MM.1S (cell line): Measurements from ENCODE around the gene SORL1.

ENCODE experiments used
- DNase-seq: peaks from one replicate; pipeline ENCODE4 v3.0.0-alpha.2; 2015
- H2AFZ ChIP-seq: fragments of 300-600 bp; sonication (generic); 2 replicates; pipeline ENCODE4 v1.6.0; 2016; ENCODE audit warnings: antibody characterized with exemption, low read length
- H3F3A ChIP-seq: fragments of 300-600 bp; sonication (generic); 2 replicates; pipeline ENCODE4 v1.6.1; 2016; ENCODE audit warnings: mild to moderate bottlenecking, antibody characterized with exemption, low read length, moderate library complexity, mixed read lengths; ENCODE audit not compliant: insufficient read depth
- H3K27ac ChIP-seq: fragments of 300-600 bp; sonication (generic); 2 replicates; pipeline ENCODE4 v1.5.1; 2016; ENCODE audit warnings: mild to moderate bottlenecking, low read length
- H3K27me3 ChIP-seq: fragments of 300-600 bp; sonication (generic); replicated peaks from 2 replicates; pipeline ENCODE4 v1.6.0; 2016; ENCODE audit warnings: low read length; ENCODE audit not compliant: insufficient read depth
- H3K36me3 ChIP-seq: fragments of 300-600 bp; sonication (generic); replicated peaks from 2 replicates; pipeline ENCODE4 v1.6.1; 2016; ENCODE audit warnings: mild to moderate bottlenecking, low read length, mixed read lengths; ENCODE audit not compliant: insufficient read depth
- H3K4me1 ChIP-seq: fragments of 300-600 bp; sonication (generic); 2 replicates; pipeline ENCODE4 v1.6.1; 2016; ENCODE audit warnings: low read length, mixed read lengths
- H3K4me2 ChIP-seq: fragments of 300-600 bp; sonication (generic); 2 replicates; pipeline ENCODE4 v1.6.0; 2016; ENCODE audit warnings: low read depth, low read length
- H3K4me3 ChIP-seq: fragments of 300-600 bp; sonication (generic); 2 replicates; pipeline ENCODE4 v1.5.1; 2016; ENCODE audit warnings: low read length, mixed read lengths
- H3K79me2 ChIP-seq: fragments of 300-600 bp; sonication (generic); 2 replicates; pipeline ENCODE4 v1.6.1; 2016; ENCODE audit warnings: mixed run types, low read length, mixed read lengths
- H3K9ac ChIP-seq: fragments of 300-600 bp; sonication (generic); 2 replicates; pipeline ENCODE4 v1.6.1; 2016; ENCODE audit warnings: low read length, mixed read lengths
- H3K9me2 ChIP-seq: fragments of 300-600 bp; sonication (generic); replicated peaks from 2 replicates; pipeline ENCODE4 v1.6.1; 2016; ENCODE audit warnings: mild to moderate bottlenecking, low read length, mixed read lengths; ENCODE audit not compliant: insufficient read depth
- H3K9me3 ChIP-seq: fragments of 300-600 bp; sonication (generic); replicated peaks from 2 replicates; pipeline ENCODE4 v1.6.1; 2016; ENCODE audit warnings: mild to moderate bottlenecking, low read length, mixed read lengths; ENCODE audit not compliant: insufficient read depth
- H4K20me1 ChIP-seq: fragments of 300-600 bp; sonication (generic); 2 replicates; pipeline ENCODE4 v1.6.1; 2016; ENCODE audit warnings: mild to moderate bottlenecking, low read length, moderate library complexity, mixed read lengths; ENCODE audit not compliant: insufficient read depth
- CTCF ChIP-seq: fragments of 300-600 bp; sonication (generic); IDR thresholded peaks from 2 replicates; pipeline ENCODE4 v1.5.1; 2016; ENCODE audit warnings: antibody characterized with exemption, low read length, mixed read lengths
- EZH2 ChIP-seq: fragments of 300-600 bp; sonication (generic); optimal IDR thresholded peaks from 2 replicates; pipeline ENCODE3; 2017; ENCODE audit warnings: low read depth, mild to moderate bottlenecking, antibody characterized with exemption, low read length, mixed read lengths
- EZH2phosphoT487 ChIP-seq: fragments of 300-600 bp; sonication (generic); IDR thresholded peaks from 2 replicates; pipeline ENCODE4 v1.6.1; 2018; ENCODE audit warnings: antibody characterized with exemption, low read length

SORL1 gene

GRCh38 chr11:121539000-121539399 lies 86.9 kb downstream of the SORL1 start:
- H3K9ac ChIP-seq, result no peak overlapping the region
- H3F3A ChIP-seq, result no peaks in the 10 kb centered on the region
- no peaks in the 10 kb centered on the region for H3K27me3 ChIP-seq
- H3K79me2 ChIP-seq, result no peaks in the 10 kb centered on the region
- no peak overlapping the region for H2AFZ ChIP-seq
- H4K20me1 ChIP-seq, result no peaks in the 10 kb centered on the region
- no peak overlapping the region for H3K4me3 ChIP-seq
- no peak overlapping the region for H3K4me2 ChIP-seq
- H3K27ac ChIP-seq, result no peak overlapping the region
- H3K9me2 ChIP-seq, result no peaks in the 10 kb centered on the region
- no peaks in the 10 kb centered on the region for H3K9me3 ChIP-seq
- no peak for DNase-seq
- TF ChIP-seq EZH2phosphoT487 (no peak), CTCF (no peak), EZH2 (no peak)
- no peaks in the 10 kb centered on the region for H3K36me3 ChIP-seq
- 0 out of 2 replicates have a peak, but pooled peaks cover 8% of the 10 kb centered on the region for H3K4me1 ChIP-seq

GRCh38 chr11:121540627-121541026 lies 88.5 kb downstream of the SORL1 start:
- Histone ChIP-seq H3K79me2 (no peaks in the 10 kb centered on the region), H3K9me3 (no peaks in the 10 kb centered on the region)
- no peak for DNase-seq

GRCh38 chr11:121543836-121544380 lies 91.8 kb downstream of the SORL1 start:
- Histone ChIP-seq H3K27ac (no peak overlapping the region), H3K9me2 (no peaks in the 10 kb centered on the region), H3K36me3 (no peaks in the 10 kb centered on the region), H4K20me1 (no peaks in the 10 kb centered on the region), H3K79me2 (no peaks in the 10 kb centered on the region), H3K4me2 (no peak overlapping the region), H3K27me3 (no peaks in the 10 kb centered on the region), H3F3A (no peaks in the 10 kb centered on the region), H2AFZ (no peak overlapping the region), H3K9ac (no peak overlapping the region), H3K9me3 (no peaks in the 10 kb centered on the region), H3K4me1 (no peaks in the 10 kb centered on the region), H3K4me3 (no peak overlapping the region)
- TF ChIP-seq CTCF (no peak), EZH2phosphoT487 (no peak), EZH2 (no peak)
- no peak for DNase-seq

More at GRCh38 chr11:121540627-121541026, 88.5 kb downstream of the SORL1 start:
- no peaks in the 10 kb centered on the region for H4K20me1 ChIP-seq
- H3K9ac ChIP-seq, result no peak overlapping the region
- H3K9me2 ChIP-seq, result no peaks in the 10 kb centered on the region
- 0 out of 2 replicates have a peak, but pooled peaks cover 8% of the 10 kb centered on the region for H3K4me1 ChIP-seq
- no peak overlapping the region for H3K4me2 ChIP-seq
- H3K27ac ChIP-seq, result no peak overlapping the region
- no peaks in the 10 kb centered on the region for H3K27me3 ChIP-seq
- no peak for TF ChIP-seq EZH2phosphoT487
- no peak for TF ChIP-seq EZH2
- no peak for TF ChIP-seq CTCF
- H2AFZ ChIP-seq, result no peak overlapping the region
- no peaks in the 10 kb centered on the region for H3F3A ChIP-seq
- no peaks in the 10 kb centered on the region for H3K36me3 ChIP-seq
- no peak overlapping the region for H3K4me3 ChIP-seq
